K562 (cell line): ENCODE measurements around the gene FIG4. TPM values are rescaled to one million over a fixed set of nuclear protein-coding genes. Genes with fewer than 3 reads are reported as not detected.

Experiments used
- ATAC-seq: fragments of 200-7000 bp; cut with Tn5 transposase; 3 replicates; pipeline ENCODE4 v1.9.1; 2020; ENCODE audit warnings: moderate library complexity
- BruUV-seq: library from RNA; stranded (reverse); fragments of 400-500 nt; replicated peaks from 2 replicates; lab custom pipeline; 2021; lab: Mats Ljungman, UMichigan
- CTCF ChIA-PET: fragments of 300-600 bp; formaldehyde crosslinking; extraction: SDS; loops from one replicate; lab custom pipeline; 2021; ENCODE audit warnings: low intra/inter-chr PET ratio; lab: Yijun Ruan, JAX
- POLR2A ChIA-PET: fragments of 300-600, 350-650 bp; sonication (Branson Sonifier 250); formaldehyde crosslinking; extraction: SDS; loops from one replicate; lab custom pipeline; 2021; ENCODE audit warnings: antibody characterized with exemption, inconsistent platforms; lab: Yijun Ruan, JAX
- DNase-seq, 4 experiments: peaks; one replicate each; pipeline versions ENCODE4 v3.0.0 to v3.0.0-alpha.2; 2011 to 2018; ENCODE audit warnings: low spot score in 3 of 4, mixed read lengths in 3 of 4; ENCODE audit errors: extremely low read depth in 1 of 4
- FAIRE-seq: peaks from 2 replicates; lab custom pipeline; 2011; peaks lifted over from hg19 to GRCh38; lab: Jason Lieb, UNC
- H2AFZ ChIP-seq: 2 replicates; pipeline ENCODE4 v1.6.0; 2011; ENCODE audit warnings: low read depth, low read length, control low read depth, inconsistent platforms
- H3K27ac ChIP-seq: fragments of 200-600 bp; 3 replicates; pipeline ENCODE4 v1.8.0; 2011; ENCODE audit warnings: low read depth, mild to moderate bottlenecking, control low read depth, inconsistent platforms, low read length, moderate library complexity, mixed read lengths; ENCODE audit errors: extremely low read depth
- H3K27me3 ChIP-seq, 2 experiments: fragments of 300-600 bp in 1 of 2; 2 replicates in 1 of 2; 3 replicates in 1 of 2; pipeline versions ENCODE4 v1.6.0 to v1.8.0; 2011; ENCODE audit warnings: inconsistent platforms in 2 of 2, low read length in 2 of 2, mild to moderate bottlenecking in 1 of 2, mixed read lengths in 1 of 2, moderate library complexity in 1 of 2; ENCODE audit not compliant: control insufficient read depth in 2 of 2, insufficient read depth in 2 of 2
- H3K36me3 ChIP-seq: fragments of 300-600 bp; 3 replicates; pipeline ENCODE4 v1.8.0; 2011; ENCODE audit warnings: mild to moderate bottlenecking, low read length, inconsistent platforms; ENCODE audit not compliant: control insufficient read depth, insufficient read depth
- H3K4me1 ChIP-seq, 2 experiments: fragments of 200-600 bp in 1 of 2; replicated peaks in 1 of 2; 2 replicates in 1 of 2; 3 replicates in 1 of 2; pipeline versions ENCODE4 v1.5.1 to v1.8.0; 2011; ENCODE audit warnings: inconsistent platforms in 2 of 2, low read length in 2 of 2, mild to moderate bottlenecking in 1 of 2, mixed read lengths in 1 of 2, moderate library complexity in 1 of 2; ENCODE audit not compliant: control insufficient read depth in 2 of 2, insufficient read depth in 2 of 2
- H3K4me2 ChIP-seq: 2 replicates; pipeline ENCODE4 v1.6.1; 2011; ENCODE audit warnings: low read length, control low read depth, inconsistent platforms, mixed read lengths; ENCODE audit not compliant: insufficient read depth
- H3K4me3 ChIP-seq: fragments of 200-600 bp; sonication (generic), shearing (Covaris generic); 2 replicates; pipeline ENCODE4 v1.5.1; 2016; ENCODE audit warnings: control low read depth, inconsistent platforms
- H3K79me2 ChIP-seq: fragments of 200-600 bp; 3 replicates; pipeline ENCODE4 v1.8.0; 2011; ENCODE audit warnings: low read length, inconsistent platforms; ENCODE audit not compliant: control insufficient read depth, insufficient read depth
- H3K9ac ChIP-seq, 2 experiments: 2 replicates each; pipeline versions ENCODE4 v1.6.0 to v1.6.1; 2011; ENCODE audit warnings: low read depth in 2 of 2, low read length in 2 of 2, control low read depth in 1 of 2, inconsistent platforms in 1 of 2, mild to moderate bottlenecking in 1 of 2, mixed read lengths in 1 of 2; ENCODE audit not compliant: insufficient read depth in 1 of 2
- H3K9me1 ChIP-seq: one replicate; pipeline ENCODE4 v1.6.0; 2011; ENCODE audit warnings: inconsistent platforms, mild to moderate bottlenecking, low read length, moderate library complexity; ENCODE audit not compliant: control insufficient read depth, insufficient read depth
- H3K9me3 ChIP-seq: replicated peaks from 2 replicates; pipeline ENCODE4 v1.5.1; 2011; ENCODE audit warnings: low read depth, low read length, inconsistent platforms; ENCODE audit not compliant: control insufficient read depth, insufficient read depth
- H4K20me1 ChIP-seq: replicated peaks from 2 replicates; pipeline ENCODE4 v1.6.1; 2011; ENCODE audit warnings: low read length, inconsistent platforms, mixed read lengths; ENCODE audit not compliant: control insufficient read depth, insufficient read depth
- BCL6 ChIP-seq: fragments of 250-450 bp; sonication (Bioruptor Pico); IDR thresholded peaks from 2 replicates; pipeline ENCODE4 v1.4.0; 2020
- BMI1 ChIP-seq: fragments of 150-350 bp; IDR thresholded peaks from 2 replicates; pipeline ENCODE4 v1.6.1; 2014; ENCODE audit warnings: low read length
- CBFB ChIP-seq: sonication (generic); formaldehyde crosslinking; IDR thresholded peaks from 2 replicates; pipeline ENCODE4 v1.4.0; 2020; ENCODE audit warnings: mild to moderate bottlenecking, missing genetic modification reagents
- CREB1 ChIP-seq, 2 experiments: sonication (generic) in 1 of 2; formaldehyde crosslinking in 1 of 2; IDR thresholded peaks; 2 replicates each; pipeline versions ENCODE4 v1.6.1 to v1.8.0; 2012 to 2022; ENCODE audit warnings: inconsistent platforms in 1 of 2, mild to moderate bottlenecking in 1 of 2, missing genetic modification reagents in 1 of 2, moderate library complexity in 1 of 2
- FOS ChIP-seq: IDR thresholded peaks from 3 replicates; pipeline ENCODE4 v1.6.1; 2011; ENCODE audit not compliant: insufficient read length; ENCODE audit errors: extremely low read depth
- KLF13 ChIP-seq: fragments of 450-650 bp; IDR thresholded peaks from 2 replicates; pipeline ENCODE4 v1.6.1; 2016; ENCODE audit warnings: missing genetic modification characterization, low read depth, mild to moderate bottlenecking, missing compliant biosample characterization, moderate library complexity, borderline replicate concordance
- PHF21A ChIP-seq: fragments of 450-650 bp; IDR thresholded peaks from 2 replicates; pipeline ENCODE4 v1.6.1; 2017; ENCODE audit warnings: low read depth, borderline replicate concordance
- POLR2B ChIP-seq: fragments of 450-650 bp; IDR thresholded peaks from 2 replicates; pipeline ENCODE4 v1.6.1; 2018; ENCODE audit warnings: low read depth; ENCODE audit not compliant: partially characterized antibody
- RFX5 ChIP-seq: IDR thresholded peaks from 2 replicates; pipeline ENCODE4 v1.6.1; 2011; ENCODE audit warnings: low read depth, mild to moderate bottlenecking, improper control_type of control experiment, low read length
- SRSF9 ChIP-seq: fragments of 200-400 bp; formaldehyde crosslinking; IDR thresholded peaks from 2 replicates; pipeline ENCODE4 v1.6.1; 2017; ENCODE audit warnings: low read depth, low read length, borderline replicate concordance
- TGIF2 ChIP-seq: sonication (generic); formaldehyde crosslinking; IDR thresholded peaks from 2 replicates; pipeline ENCODE4 v1.8.1; 2022; ENCODE audit warnings: mild to moderate bottlenecking, missing genetic modification reagents, moderate library complexity
- ZFP36 ChIP-seq: fragments of 150-350 bp; IDR thresholded peaks from 2 replicates; pipeline ENCODE4 v1.6.1; 2018; ENCODE audit warnings: low read length, low read depth; ENCODE audit not compliant: partially characterized antibody
- ZNF143 ChIP-seq: sonication (generic); formaldehyde crosslinking; IDR thresholded peaks from 2 replicates; pipeline ENCODE4 v1.9.0; 2022; ENCODE audit warnings: mild to moderate bottlenecking, missing genetic modification reagents
- ZNF436 ChIP-seq: fragments of 250-450, 450-650 bp; sonication (Bioruptor Pico); formaldehyde crosslinking; IDR thresholded peaks from 2 replicates; pipeline ENCODE4 v1.7.0; 2020; ENCODE audit warnings: mild to moderate bottlenecking
- WGBS: fragments of 100-300 bp; shearing (Covaris generic); methylation state at CpG from one replicate; pipeline ENCODE4 v1.1.6; 2016; ENCODE audit warnings: low coverage, mixed read lengths; ENCODE audit not compliant: insufficient coverage; ENCODE audit errors: missing lambda C conversion rate; 5-methylcytosine and 5-hydroxymethylcytosine counted together
- in situ Hi-C: fragments of 300-500 bp; cut with MboI; formaldehyde crosslinking; loops from 4 replicates; pipeline ENCODE4 v1.15.0; 2018; ENCODE audit warnings: inconsistent platforms, mixed read lengths
- intact Hi-C: fragments of 100-400 bp; cut with micrococcal nuclease; formaldehyde crosslinking; loops from 2 replicates; pipeline ENCODE4 v1.14.2; 2022
- polyA plus RNA-seq, 8 experiments: library from polyadenylated mRNA; depleted of rRNA in 4 of 8; stranded (reverse) in 5 of 8; unstranded in 3 of 8; fragments of >200 nt; fragmentation: Nextera tagmentation in 2 of 8; fragmentation: Illumina TruSeq in 1 of 8; extraction: Ambion mirVana in 2 of 8; extraction: Trizol in 1 of 8; gene quantifications; 2 replicates each; pipeline versions ENCODE4 v1.2.1 to v1.2.3, GENCODE V29; 2011 to 2014; ENCODE audit warnings: inconsistent platforms in 1 of 8, missing spikeins in 1 of 8
- total RNA-seq, 7 experiments: library from RNA; depleted of rRNA in 6 of 7; stranded (reverse); fragments of >200 nt in 6 of 7; fragmentation: Illumina TruSeq in 2 of 7; extraction: Trizol in 2 of 7; gene quantifications; 2 replicates each; pipeline versions ENCODE4 v1.2.1 to v1.2.3, GENCODE V29; 2011 to 2021; ENCODE audit warnings: low replicate concordance in 1 of 7
- TF ChIP-seq, protein P1 (sequence below): sonication (generic); formaldehyde crosslinking; IDR thresholded peaks from 2 replicates; pipeline ENCODE4 v1.8.0; 2022; ENCODE audit warnings: mild to moderate bottlenecking, missing genetic modification reagents, borderline replicate concordance
- TF ChIP-seq, protein P2 (sequence below): fragments of 450-650 bp; formaldehyde crosslinking; IDR thresholded peaks from 2 replicates; pipeline ENCODE4 v1.4.0; 2022; ENCODE audit warnings: missing genetic modification characterization
- TF ChIP-seq, protein P3 (sequence below), 2 experiments: fragments of 450-650 bp in 1 of 2; sonication (generic) in 1 of 2; formaldehyde crosslinking; conservative IDR thresholded peaks; 2 replicates each; pipeline versions ENCODE4 v1.4.0 to v1.8.1; 2020 to 2022; ENCODE audit warnings: mild to moderate bottlenecking in 1 of 2, missing genetic modification reagents in 1 of 2
- TF ChIP-seq, protein P4 (sequence below), 3 experiments: IDR thresholded peaks in 2 of 3; conservative IDR thresholded peaks in 1 of 3; 2 replicates each; pipeline ENCODE4 v1.5.1; 2011 to 2012; ENCODE audit warnings: low read length in 3 of 3, mild to moderate bottlenecking in 3 of 3, control low read depth in 2 of 3, improper control_type of control experiment in 1 of 3, inconsistent platforms in 1 of 3, low read depth in 1 of 3, mixed read lengths in 1 of 3, moderate library complexity in 1 of 3; ENCODE audit not compliant: insufficient read depth in 2 of 3

The FIG4 gene
- total and polyA plus RNA-seq, 9 of the 15 experiments (the other 6 are each of a cell fraction or from before 2014, with no cell fraction given) = 1.5 to 6.8 (median 4.3) TPM

DNA sequence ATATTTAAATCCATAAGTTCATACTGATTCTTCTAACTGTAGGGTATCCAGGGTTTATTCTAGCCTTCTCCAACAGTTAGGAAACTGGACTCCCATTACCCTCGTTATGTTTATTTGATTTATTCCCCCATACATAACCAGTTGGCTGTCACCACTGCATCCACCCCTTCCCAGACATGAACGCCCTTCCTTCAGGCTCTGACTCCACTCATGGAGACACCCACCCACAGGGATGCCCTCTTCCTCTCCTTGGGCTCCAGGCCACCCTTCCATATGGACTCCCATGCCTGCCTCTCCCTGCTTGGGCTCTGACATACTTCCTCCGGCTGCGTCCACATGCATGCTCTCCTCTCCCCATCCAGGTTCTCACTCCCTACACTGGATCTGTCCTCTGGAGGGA lies 124.0 kb downstream of the FIG4 start:
- Histone ChIP-seq H3K4me3 (no peak overlapping the region), H4K20me1 (no peaks in the 10 kb centered on the region), H3K9me3 (no peaks in the 10 kb centered on the region), H3K4me1 (no peaks in the 10 kb centered on the region; a peak in 1 of 5 replicates), H3K27ac (no peak overlapping the region), H3K36me3 (no peaks in the 10 kb centered on the region), H3K9ac (no peak overlapping the region), H3K4me2 (no peak overlapping the region), H3K9me1 (no peaks in the 10 kb centered on the region), H2AFZ (no peak overlapping the region), H3K27me3 (peaks cover 7 to 16% of the 10 kb centered on the region in 2 experiments; a peak in 3 of 5 replicates), H3K79me2 (no peaks in the 10 kb centered on the region)
- CTCF ChIA-PET = no interaction called here
- POLR2A ChIA-PET = no interaction called here
- FAIRE-seq (no peak), ATAC-seq (no peak), DNase-seq (no peak)
- BruUV-seq = no TSS peak
- intact Hi-C loops = no loop called here
- TF ChIP-seq, protein P1, sequence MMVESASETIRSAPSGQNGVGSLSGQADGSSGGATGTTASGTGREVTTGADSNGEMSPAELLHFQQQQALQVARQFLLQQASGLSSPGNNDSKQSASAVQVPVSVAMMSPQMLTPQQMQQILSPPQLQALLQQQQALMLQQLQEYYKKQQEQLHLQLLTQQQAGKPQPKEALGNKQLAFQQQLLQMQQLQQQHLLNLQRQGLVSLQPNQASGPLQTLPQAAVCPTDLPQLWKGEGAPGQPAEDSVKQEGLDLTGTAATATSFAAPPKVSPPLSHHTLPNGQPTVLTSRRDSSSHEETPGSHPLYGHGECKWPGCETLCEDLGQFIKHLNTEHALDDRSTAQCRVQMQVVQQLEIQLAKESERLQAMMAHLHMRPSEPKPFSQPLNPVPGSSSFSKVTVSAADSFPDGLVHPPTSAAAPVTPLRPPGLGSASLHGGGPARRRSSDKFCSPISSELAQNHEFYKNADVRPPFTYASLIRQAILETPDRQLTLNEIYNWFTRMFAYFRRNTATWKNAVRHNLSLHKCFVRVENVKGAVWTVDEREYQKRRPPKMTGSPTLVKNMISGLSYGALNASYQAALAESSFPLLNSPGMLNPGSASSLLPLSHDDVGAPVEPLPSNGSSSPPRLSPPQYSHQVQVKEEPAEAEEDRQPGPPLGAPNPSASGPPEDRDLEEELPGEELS (CRISPR knock-in tag) = no peak
- no peak for TF ChIP-seq FOS
- no peak for TF ChIP-seq BCL6 (CRISPR knock-in tag)
- no peak for TF ChIP-seq TGIF2
- no peak for TF ChIP-seq ZNF143
- TF ChIP-seq CREB1 (IDR thresholded peaks at IDR 0.05) = no peak
- TF ChIP-seq CREB1 (CRISPR knock-in tag; IDR thresholded peaks at IDR 0.05) = no peak
- TF ChIP-seq SRSF9 = no peak
- no peak for TF ChIP-seq POLR2B
- TF ChIP-seq BMI1 = no peak
- TF ChIP-seq PHF21A = no peak
- no peak for TF ChIP-seq CBFB (CRISPR knock-in tag)
- TF ChIP-seq, protein P2, sequence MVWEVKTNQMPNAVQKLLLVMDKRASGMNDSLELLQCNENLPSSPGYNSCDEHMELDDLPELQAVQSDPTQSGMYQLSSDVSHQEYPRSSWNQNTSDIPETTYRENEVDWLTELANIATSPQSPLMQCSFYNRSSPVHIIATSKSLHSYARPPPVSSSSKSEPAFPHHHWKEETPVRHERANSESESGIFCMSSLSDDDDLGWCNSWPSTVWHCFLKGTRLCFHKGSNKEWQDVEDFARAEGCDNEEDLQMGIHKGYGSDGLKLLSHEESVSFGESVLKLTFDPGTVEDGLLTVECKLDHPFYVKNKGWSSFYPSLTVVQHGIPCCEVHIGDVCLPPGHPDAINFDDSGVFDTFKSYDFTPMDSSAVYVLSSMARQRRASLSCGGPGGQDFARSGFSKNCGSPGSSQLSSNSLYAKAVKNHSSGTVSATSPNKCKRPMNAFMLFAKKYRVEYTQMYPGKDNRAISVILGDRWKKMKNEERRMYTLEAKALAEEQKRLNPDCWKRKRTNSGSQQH (CRISPR knock-in tag) = no peak
- TF ChIP-seq, protein P3, sequence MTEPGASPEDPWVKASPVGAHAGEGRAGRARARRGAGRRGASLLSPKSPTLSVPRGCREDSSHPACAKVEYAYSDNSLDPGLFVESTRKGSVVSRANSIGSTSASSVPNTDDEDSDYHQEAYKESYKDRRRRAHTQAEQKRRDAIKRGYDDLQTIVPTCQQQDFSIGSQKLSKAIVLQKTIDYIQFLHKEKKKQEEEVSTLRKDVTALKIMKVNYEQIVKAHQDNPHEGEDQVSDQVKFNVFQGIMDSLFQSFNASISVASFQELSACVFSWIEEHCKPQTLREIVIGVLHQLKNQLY (CRISPR knock-in tag; conservative IDR thresholded peaks at IDR 0.05) = no peak
- no peak for TF ChIP-seq RFX5
- no peak for TF ChIP-seq ZNF436 (CRISPR knock-in tag)
- TF ChIP-seq, protein P4, sequence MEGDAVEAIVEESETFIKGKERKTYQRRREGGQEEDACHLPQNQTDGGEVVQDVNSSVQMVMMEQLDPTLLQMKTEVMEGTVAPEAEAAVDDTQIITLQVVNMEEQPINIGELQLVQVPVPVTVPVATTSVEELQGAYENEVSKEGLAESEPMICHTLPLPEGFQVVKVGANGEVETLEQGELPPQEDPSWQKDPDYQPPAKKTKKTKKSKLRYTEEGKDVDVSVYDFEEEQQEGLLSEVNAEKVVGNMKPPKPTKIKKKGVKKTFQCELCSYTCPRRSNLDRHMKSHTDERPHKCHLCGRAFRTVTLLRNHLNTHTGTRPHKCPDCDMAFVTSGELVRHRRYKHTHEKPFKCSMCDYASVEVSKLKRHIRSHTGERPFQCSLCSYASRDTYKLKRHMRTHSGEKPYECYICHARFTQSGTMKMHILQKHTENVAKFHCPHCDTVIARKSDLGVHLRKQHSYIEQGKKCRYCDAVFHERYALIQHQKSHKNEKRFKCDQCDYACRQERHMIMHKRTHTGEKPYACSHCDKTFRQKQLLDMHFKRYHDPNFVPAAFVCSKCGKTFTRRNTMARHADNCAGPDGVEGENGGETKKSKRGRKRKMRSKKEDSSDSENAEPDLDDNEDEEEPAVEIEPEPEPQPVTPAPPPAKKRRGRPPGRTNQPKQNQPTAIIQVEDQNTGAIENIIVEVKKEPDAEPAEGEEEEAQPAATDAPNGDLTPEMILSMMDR (IDR thresholded peaks at IDR 0.05 in 2 of 3, conservative IDR thresholded peaks at IDR 0.05 in 1 of 3; ENCODE audit: insufficient read depth in 2 of 3, low read depth in 1 of 3, low read length in 3 of 3) = no peak
- no peak for TF ChIP-seq KLF13 (tag)
- no peak for TF ChIP-seq ZFP36
- in situ Hi-C loops = no loop called here
- WGBS = 3% methylated on average over 4 of the region's 4 CpGs
